HG02885 (cell line): ENCODE measurements around the gene RIT1.

Experiments used
- ATAC-seq: cut with Tn5 transposase; IDR thresholded peaks from one replicate; pipeline ENCODE4 v1.9.1; 2021; ENCODE audit warnings: mild to moderate bottlenecking; ENCODE audit not compliant: unreplicated experiment, poor library complexity

RIT1 gene

DNA sequence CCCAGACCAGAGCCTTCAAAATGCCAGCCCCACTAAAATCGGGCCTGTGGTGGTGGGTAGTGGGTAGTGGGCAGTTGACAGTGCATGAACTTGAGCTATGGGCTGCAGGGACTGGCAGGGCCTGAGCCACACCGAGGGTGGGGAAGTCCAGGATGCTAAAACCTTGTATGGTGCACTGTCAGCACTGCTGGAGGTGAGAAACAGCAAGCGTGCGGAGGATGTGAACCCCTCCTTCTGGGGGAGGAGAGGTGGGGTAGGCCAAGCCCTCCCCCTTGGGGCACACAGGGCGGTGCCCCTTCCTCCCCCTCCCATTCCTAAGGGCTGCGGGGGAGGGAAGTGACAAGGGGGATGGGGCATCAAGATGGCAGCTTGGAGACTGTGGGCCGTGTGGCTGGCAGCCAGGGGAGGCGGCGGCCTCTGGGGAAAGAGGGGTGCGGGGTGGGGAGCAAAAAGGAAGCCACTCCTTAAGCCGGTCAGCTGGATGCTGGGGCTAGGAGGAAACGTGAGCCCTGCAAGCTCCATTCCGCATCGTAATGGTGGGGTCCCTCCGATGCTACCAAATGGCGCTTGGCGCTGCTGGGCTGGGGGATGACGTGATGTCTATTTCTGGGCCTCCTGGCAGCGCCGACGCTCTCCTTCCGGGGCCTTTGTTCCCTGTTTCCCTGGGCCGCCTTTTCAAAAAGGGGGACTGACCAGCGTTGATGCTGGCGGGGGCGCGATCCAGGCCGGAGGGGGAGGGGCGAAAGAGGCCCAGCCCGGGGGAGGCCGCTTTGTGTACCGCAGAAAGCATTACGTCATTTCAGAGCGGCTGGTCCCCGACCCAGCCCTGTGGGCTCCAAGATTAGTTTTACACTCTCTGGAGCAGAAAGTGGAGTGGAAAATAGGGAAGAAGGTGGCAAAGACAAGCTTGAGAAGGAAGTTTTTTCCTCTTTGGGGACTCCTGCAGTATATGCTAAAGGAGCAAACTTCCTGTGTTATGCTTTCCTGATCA is 51.0 kb downstream of the RIT1 start:
- ATAC-seq, result no peak

DNA sequence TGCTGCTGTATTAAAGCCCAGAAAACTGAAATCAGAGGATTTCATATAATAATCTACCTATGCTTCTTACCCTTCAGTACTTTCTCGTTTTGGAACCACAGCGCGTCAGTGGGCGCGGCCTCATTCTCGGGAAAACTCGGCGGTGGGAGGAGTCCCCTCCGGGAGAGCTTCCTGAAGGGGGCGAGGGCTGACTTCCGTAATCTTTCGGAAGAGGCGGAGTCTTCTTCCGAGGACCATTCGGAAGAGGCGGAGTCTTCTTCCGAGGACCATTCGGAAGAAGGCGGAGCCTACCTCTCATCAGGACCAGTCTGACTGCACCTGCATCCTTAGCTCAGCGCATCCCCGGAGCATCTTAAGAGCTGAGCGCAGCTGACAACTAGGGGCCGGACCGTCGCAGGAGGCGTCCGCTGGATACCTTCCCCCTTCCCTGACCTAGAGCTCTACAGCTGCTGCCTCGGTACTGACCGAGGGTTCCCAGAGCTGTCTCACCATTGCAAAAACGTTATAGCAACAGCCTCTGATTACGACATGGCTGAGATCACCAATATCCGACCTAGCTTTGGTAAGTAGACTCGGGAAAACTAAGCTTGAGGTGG is 51.8 kb downstream of the RIT1 start, which contains the start of gene SYT11:
Gene SYT11 (plus strand): TSS at position 334 of the 596 bp plus-strand sequence. CDS start 195 bp downstream, at position 529.
- peak; percentile 75 for ATAC-seq

DNA sequence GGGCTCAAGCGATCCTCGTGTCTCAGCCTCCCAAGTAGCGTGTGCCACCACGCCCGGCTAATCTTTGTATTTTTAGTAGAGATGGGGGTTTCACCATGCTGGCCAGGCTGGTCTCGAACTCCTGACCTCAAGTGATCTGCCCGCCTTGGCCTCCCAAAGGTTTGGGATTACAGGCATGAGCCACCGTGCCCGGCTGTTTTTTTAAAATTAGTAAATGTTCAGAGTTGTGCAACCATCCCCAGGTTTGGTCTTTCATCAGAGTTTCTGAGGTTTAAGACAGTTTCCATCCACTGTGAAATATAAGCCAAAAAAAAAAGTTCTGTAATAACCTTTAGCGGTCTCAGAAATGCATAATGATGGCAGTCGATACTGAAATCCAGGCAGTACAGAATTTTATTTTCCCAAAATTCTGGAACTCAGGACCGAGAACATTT is 52.3 kb downstream of the RIT1 start:
- ATAC-seq, result peak; percentile 11

DNA sequence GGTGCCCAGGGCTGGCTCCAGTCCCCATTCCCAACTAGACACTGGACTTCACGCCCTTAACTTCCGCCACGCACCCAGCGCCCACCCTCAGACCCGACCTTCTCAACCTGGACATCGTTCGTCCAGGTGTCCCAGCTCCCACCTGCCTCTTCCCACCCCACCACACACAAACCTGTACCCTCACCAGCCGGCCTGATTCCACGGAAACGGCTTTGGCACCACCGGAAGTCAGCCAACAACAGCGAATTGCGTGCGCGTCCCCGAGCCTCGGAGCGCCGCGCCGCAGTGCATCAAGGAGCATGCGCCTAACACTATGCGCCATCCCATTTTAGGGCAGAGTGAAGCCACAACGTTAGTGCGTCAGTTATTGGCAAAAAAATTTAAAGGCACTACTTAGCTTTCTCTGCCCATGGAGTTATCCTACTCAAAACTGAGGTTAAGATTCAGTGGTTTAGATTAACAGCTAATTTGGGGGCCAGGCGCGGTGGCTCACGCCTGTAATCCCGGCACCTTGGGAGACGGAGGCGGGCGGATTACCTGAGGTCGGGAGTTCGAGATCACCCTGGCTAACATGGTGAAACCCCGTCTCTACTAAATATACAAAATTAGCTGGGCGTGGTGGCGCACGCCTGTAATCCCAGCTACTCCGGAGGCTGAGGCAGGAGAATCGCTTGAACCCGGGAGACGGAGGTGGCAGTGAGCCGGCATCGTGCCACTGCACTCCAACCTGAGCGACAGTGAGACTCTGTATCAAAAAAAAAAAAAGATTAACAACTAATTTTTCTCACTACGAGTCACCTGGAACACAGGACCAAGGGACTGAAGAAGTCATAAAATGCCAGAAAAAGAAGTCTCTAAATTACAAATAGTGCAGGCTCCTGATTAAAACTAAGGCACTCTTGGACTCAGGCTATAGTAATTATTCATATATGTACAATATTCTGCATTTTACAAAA is 53.9 kb downstream of the RIT1 start, which contains the start of gene GON4L:
Gene GON4L (minus strand): TSS at position 240 of the 956 bp plus-strand sequence. CDS start 3,434 bp downstream, outside the sequence.
- peak; percentile 54 for ATAC-seq

DNA sequence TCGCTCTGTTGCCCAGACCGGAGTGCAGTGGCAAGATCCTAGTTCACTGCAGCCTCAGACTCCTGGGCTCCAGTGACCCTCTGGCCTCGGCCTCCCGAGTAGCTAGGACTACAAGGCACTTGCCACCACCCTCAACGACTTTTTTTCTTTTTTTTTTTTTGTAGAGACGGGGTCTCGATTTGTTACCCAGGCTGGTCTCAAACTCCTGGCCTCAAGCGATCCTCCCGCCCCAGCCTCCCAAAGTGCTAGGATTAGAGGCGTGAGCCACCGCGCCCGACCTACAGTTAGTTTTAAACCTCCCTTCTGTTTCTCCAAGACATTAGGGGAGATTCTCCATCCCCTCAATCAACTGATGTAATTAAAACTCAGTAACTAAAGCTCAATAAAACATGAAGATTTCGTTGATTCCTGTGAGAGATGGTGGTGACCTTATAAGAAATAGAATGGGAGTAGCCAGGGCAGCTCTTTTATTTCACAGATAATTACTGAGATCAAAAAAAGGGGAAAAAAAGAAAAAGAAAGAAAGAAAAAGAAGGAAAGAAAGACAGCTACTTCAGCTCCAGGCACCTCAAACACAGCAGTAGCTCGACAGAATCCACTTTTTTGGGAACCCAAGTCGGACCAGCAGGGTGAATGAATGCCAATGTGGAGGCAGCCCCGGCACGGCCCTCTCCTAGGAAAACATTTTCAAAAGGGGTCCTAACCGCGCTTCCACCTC is 54.7 kb downstream of the RIT1 start:
- ATAC-seq, result no peak

DNA sequence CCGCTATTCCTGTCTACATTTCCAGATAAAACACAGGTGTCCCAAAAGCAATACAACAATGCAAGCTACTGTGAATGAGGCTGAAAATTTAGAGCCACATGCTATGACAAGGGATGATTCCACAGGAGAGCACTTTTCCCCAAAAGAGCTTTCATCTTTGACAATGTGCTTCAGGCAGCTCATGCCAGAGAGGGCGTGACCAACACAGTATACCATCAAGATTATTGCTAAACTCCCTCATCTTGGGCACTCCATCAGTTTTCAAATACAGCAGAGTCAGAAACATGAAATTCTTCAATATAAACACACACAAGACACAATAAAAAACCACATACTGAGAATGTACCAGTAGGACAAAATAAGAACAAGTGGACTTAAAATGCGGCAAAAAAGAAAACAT is 60.8 kb downstream of the RIT1 start:
- no peak for ATAC-seq

DNA sequence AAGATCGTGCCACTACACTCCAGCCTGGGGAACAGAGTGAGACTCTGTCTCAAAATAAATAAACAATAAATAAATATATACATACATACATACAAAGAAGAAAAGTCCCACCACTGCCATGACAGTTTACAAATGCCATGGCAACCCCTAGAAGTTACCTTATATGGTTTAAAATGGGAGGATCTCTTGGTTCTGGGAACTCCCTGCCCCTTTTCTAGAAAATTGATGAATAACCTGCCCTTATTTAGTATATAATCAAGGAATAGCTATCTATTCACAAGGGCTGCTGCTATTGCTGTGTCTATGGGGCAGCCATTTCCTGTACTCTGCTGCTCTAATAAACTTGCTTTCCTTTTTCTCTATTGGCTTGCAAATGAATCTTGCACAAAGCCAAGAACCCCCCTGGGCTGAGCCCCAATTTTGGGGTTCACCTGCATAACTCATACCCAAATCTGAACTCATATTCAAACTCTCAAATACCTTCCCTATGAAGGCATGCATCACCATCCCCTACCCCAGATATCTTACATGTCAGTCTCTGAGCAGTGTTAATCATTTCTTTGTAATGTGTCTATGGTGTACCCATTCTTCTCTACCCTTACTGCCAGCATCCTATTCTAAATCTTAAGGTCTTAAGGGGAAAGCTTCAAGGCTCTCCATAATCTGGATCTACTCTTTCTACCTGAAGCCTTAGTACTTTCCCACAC is 63.2 kb downstream of the RIT1 start:
- ATAC-seq, result no peak
